Measurements from ENCODE around the gene INS. TPM values are rescaled to one million over a fixed set of nuclear protein-coding genes. Genes with fewer than 3 reads are reported as not detected.

Gene INS
- total and polyA plus RNA-seq, 2 of the 13 experiments (the other 11 are each of a cell fraction or from before 2014, with no cell fraction given): not detected

DNA sequence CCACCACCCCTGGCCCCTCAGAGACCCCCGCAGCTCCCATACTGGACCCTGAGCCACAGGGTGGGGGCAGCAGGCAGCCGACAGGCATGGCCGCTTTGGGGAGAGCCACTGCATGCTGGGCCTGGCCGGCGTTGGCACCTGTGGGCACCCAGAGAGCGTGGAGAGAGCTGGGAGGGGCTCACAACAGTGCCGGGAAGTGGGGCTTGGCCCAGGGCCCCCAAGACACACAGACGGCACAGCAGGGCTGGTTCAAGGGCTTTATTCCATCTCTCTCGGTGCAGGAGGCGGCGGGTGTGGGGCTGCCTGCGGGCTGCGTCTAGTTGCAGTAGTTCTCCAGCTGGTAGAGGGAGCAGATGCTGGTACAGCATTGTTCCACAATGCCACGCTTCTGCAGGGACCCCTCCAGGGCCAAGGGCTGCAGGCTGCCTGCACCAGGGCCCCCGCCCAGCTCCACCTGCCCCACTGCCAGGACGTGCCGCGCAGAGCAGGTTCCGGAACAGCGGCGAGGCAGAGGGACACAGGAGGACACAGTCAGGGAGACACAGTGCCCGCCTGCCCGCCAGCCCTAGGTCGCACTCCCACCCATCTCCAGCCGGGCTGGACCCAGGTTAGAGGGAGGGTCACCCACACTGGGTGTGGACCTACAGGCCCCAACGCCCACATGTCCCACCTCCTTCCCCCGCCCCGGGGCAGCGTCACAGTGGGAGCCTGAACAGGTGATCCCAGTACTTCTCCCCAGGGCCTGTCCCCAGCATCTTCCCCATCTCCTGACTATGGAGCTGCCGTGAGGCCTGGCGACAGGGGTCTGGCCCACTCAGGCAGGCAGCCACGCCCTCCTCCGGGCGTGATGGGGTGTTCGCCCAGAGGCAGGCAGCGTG is 1.2 kb downstream of the INS start:
- TF ChIP-seq, protein P1, sequence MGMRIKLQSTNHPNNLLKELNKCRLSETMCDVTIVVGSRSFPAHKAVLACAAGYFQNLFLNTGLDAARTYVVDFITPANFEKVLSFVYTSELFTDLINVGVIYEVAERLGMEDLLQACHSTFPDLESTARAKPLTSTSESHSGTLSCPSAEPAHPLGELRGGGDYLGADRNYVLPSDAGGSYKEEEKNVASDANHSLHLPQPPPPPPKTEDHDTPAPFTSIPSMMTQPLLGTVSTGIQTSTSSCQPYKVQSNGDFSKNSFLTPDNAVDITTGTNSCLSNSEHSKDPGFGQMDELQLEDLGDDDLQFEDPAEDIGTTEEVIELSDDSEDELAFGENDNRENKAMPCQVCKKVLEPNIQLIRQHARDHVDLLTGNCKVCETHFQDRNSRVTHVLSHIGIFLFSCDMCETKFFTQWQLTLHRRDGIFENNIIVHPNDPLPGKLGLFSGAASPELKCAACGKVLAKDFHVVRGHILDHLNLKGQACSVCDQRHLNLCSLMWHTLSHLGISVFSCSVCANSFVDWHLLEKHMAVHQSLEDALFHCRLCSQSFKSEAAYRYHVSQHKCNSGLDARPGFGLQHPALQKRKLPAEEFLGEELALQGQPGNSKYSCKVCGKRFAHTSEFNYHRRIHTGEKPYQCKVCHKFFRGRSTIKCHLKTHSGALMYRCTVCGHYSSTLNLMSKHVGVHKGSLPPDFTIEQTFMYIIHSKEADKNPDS (CRISPR knock-in tag; IDR thresholded peaks at IDR 0.05): no peak
- TF ChIP-seq MED13 (CRISPR knock-in tag; IDR thresholded peaks at IDR 0.05) (no peak), BHLHE40 (IDR thresholded peaks at IDR 0.05; ENCODE audit: low read length) (no peak), ZBTB1 (CRISPR knock-in tag; IDR thresholded peaks at IDR 0.05; ENCODE audit: borderline replicate concordance) (no peak), ZNF614 (CRISPR knock-in tag; IDR thresholded peaks at IDR 0.05; ENCODE audit: borderline replicate concordance) (no peak), NFE2 (CRISPR knock-in tag; IDR thresholded peaks at IDR 0.05) (no peak), ZNF547 (CRISPR knock-in tag; IDR thresholded peaks at IDR 0.05) (no peak)
- TF ChIP-seq, protein P2, sequence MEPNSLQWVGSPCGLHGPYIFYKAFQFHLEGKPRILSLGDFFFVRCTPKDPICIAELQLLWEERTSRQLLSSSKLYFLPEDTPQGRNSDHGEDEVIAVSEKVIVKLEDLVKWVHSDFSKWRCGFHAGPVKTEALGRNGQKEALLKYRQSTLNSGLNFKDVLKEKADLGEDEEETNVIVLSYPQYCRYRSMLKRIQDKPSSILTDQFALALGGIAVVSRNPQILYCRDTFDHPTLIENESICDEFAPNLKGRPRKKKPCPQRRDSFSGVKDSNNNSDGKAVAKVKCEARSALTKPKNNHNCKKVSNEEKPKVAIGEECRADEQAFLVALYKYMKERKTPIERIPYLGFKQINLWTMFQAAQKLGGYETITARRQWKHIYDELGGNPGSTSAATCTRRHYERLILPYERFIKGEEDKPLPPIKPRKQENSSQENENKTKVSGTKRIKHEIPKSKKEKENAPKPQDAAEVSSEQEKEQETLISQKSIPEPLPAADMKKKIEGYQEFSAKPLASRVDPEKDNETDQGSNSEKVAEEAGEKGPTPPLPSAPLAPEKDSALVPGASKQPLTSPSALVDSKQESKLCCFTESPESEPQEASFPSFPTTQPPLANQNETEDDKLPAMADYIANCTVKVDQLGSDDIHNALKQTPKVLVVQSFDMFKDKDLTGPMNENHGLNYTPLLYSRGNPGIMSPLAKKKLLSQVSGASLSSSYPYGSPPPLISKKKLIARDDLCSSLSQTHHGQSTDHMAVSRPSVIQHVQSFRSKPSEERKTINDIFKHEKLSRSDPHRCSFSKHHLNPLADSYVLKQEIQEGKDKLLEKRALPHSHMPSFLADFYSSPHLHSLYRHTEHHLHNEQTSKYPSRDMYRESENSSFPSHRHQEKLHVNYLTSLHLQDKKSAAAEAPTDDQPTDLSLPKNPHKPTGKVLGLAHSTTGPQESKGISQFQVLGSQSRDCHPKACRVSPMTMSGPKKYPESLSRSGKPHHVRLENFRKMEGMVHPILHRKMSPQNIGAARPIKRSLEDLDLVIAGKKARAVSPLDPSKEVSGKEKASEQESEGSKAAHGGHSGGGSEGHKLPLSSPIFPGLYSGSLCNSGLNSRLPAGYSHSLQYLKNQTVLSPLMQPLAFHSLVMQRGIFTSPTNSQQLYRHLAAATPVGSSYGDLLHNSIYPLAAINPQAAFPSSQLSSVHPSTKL (CRISPR knock-in tag; IDR thresholded peaks at IDR 0.05): no peak
- TF ChIP-seq, protein P3, sequence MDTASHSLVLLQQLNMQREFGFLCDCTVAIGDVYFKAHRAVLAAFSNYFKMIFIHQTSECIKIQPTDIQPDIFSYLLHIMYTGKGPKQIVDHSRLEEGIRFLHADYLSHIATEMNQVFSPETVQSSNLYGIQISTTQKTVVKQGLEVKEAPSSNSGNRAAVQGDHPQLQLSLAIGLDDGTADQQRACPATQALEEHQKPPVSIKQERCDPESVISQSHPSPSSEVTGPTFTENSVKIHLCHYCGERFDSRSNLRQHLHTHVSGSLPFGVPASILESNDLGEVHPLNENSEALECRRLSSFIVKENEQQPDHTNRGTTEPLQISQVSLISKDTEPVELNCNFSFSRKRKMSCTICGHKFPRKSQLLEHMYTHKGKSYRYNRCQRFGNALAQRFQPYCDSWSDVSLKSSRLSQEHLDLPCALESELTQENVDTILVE (CRISPR knock-in tag; IDR thresholded peaks at IDR 0.05): no peak
- Histone ChIP-seq H3K4me2 (ENCODE audit: low read depth, low read length) (no peak overlapping the region), H3K4me1 (ENCODE audit: insufficient read depth, low read length) (no peaks in the 10 kb centered on the region), H3K27ac (ENCODE audit: extremely low read length, insufficient read depth, low read length) (no peak overlapping the region), H2AFZ (ENCODE audit: low read length) (no peak overlapping the region), H3K79me2 (ENCODE audit: insufficient read depth, low read length) (no peaks in the 10 kb centered on the region), H3K4me3 (replicated peaks in 1 of 3; ENCODE audit: insufficient read depth in 1 of 3, low read depth in 2 of 3, low read length in 3 of 3) (no peak overlapping the region), H3K9ac (ENCODE audit: insufficient read depth, low read depth, low read length) (no peak overlapping the region), H3K36me3 (replicated peaks in 1 of 2; ENCODE audit: control insufficient read depth in 1 of 2, insufficient read depth in 2 of 2, low read length in 2 of 2) (no peaks in the 10 kb centered on the region), H3K9me3 (ENCODE audit: low read length) (no peaks in the 10 kb centered on the region), H4K20me1 (ENCODE audit: insufficient read depth, low read length) (no peaks in the 10 kb centered on the region), H3K27me3 (ENCODE audit: control insufficient read depth in 1 of 2, insufficient read depth in 2 of 2, low read length in 2 of 2) (peaks cover 19 to 67% of the 10 kb centered on the region in 2 experiments; a peak in 4 of 5 replicates)
- FAIRE-seq: no peak
- no TSS peak for BruUV-seq (replicated peaks)
- WGBS (ENCODE audit: low lambda C conversion rate): 1% methylated on average over 10 of the region's 36 CpGs
- in situ Hi-C loops (cut with HindIII; ENCODE audit: extremely low pct_ligation_motif_present, low pct_unique_long_range_greater_than_20kb): no loop called here
- no peak for DNase-seq (ENCODE audit: low spot score)
- intact Hi-C loops (cut with micrococcal nuclease; ENCODE audit: unreplicated experiment): no loop called here
- POLR2A ChIA-PET: no interaction called here
- ATAC-seq: no peak
- CTCF ChIA-PET (ENCODE audit: low intra/inter-chr PET ratio, low total read pairs): no interaction called here

Measured in HepG2 (cell line).